GM18526 (cell line): ENCODE results near the gene PLEKHM3.

Experiments used
- POLR2A ChIP-seq: IDR thresholded peaks from 3 replicates; pipeline ENCODE4 v1.6.1; 2011; ENCODE audit not compliant: insufficient read length; ENCODE audit errors: extremely low read depth

Gene PLEKHM3

GRCh38 chr2:208042450-208042849 is 17.1 kb upstream of the PLEKHM3 start:
- TF ChIP-seq POLR2A, result no peak

DNA sequence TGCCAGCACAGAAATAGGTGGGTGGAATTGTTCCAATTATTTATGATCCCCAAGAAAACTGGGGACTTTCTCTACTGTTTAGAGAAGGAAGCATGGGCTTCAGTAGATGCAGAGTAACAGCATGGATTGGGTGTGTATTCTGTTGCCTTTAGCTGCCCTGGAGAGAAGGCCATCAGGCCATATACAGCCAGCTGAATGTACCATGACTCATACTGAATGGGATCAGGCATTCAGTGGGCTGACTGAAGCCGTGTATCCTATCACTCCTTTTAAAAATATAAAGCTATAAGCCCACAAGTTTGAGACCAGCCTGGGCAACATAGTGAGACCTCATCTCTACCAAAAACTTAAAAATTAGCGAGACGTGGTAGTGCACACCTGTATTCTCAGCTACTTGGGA is 16.7 kb upstream of the PLEKHM3 start:
- no peak for TF ChIP-seq POLR2A

DNA sequence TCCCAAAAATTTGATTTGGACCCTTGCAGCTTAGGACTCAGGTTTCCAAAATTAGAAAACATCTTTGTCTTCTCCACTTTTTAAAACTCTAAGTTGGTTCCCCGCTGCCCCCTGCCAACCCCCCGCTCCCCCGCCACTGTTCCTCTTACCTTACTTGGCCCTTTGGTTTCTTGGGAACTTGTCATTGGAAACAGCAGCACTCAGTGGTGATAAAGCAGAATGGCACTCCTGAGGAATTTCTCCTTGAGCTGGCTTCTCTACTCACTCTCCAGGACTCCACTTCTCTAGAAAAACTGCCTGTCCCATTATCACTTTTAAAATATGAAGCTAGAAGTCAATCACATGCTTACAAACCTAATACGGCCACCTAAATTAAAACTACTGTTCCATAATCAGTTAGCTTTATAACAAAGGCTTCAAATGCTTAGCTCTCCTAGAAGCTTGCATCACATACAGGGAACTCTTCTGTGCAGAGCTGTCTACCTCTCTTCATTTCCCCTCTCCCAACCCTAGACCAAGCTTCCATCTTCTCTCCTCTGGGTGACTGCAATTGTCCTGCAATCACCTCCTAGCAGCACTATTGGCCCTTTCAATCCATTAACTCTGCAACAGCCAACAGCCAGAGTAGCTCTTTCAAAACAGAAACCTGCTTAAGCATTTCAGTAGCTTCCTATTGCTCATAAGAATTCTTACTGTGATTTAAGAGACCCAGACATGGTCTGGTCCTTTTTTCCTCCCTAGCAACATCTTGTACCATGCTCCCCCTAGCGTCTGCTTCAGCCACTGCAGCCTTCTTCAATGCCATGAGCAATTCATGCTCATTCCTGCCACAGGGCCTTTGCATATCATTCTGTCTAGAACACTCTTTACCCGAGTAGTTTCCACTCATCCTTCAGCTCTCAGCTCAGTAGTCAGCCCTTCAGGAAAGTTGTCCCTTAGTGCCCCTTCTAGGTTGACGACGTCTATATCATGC is 15.2 kb upstream of the PLEKHM3 start:
- TF ChIP-seq POLR2A, result no peak

DNA sequence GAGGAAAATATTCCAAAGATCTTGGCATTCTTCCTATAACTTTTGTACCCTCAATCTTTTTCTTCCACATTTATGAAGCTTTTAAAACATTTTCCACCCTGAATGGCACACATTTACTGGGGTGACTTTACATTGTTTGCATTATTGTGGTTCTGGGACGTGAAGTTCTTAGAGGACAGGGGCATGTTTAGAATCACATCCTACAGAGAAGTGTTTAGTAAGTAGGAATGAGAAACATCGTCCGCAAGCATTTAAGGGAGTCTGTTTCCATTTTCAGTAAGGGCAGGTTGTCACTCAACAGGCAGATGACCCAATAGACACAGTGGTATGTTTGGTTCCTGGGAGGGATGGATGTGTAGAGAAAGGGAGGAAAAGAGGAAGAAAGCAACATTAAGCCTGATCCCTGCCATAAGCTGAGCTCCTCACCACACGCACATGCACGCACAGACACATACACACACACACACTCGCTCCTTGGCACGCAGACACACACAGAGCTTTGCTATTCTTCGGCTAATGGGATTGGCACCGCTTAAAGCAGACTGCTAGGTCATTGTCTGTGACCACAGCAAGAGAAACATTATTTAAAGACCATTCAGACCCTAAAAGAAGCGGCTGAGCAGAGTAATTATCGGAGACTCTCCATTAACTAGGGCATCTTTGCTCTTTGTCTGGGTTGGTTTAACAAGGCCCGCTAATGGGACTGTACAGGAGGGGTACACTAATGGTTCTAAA is 14.2 kb upstream of the PLEKHM3 start:
- no peak for TF ChIP-seq POLR2A

- no peak for TF ChIP-seq POLR2A
Measured at GRCh38 chr2:208037564-208038487, 12.5 kb upstream of the PLEKHM3 start.

GRCh38 chr2:208036357-208036756 is 11.0 kb upstream of the PLEKHM3 start:
- TF ChIP-seq POLR2A, result no peak

DNA sequence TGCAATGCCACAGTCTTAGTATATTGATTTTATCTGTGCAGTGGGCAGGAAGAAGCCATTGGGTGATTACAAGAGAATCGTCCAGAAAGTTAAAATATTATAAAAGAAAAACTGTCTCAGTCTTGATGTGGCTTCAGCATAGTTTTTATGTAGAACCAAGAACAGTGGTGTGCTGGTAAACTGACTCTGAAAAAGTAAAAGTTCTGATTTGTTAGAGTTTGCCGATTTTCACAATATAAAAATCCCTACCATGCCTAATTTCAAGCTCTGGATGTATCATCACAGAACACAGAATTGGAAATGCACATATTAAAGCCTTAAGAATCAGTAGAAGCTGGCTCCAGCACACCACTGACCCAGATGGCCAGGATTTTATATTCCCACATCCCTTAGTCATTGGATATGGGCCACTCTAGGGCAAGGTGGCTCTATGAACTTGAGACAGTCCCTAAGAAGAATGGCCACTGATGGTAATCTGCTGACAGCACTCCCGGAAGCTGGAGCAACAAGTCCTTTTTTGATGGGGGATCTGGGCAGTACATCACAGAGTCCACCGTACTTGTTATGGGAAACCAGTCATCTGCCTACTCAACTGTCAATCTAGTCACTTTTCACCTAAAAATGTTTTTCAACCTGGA is 9.3 kb upstream of the PLEKHM3 start:
- no peak for TF ChIP-seq POLR2A

GRCh38 chr2:208033701-208034502 is 8.6 kb upstream of the PLEKHM3 start:
- no peak for TF ChIP-seq POLR2A

- no peak for TF ChIP-seq POLR2A
Measured at GRCh38 chr2:208031608-208032019, 6.3 kb upstream of the PLEKHM3 start.

- no peak for TF ChIP-seq POLR2A
Measured at GRCh38 chr2:208025814-208026184, 472 bp upstream of the PLEKHM3 start.

GRCh38 chr2:208024091-208024490 is 1.2 kb downstream of the PLEKHM3 start:
- no peak for TF ChIP-seq POLR2A

DNA sequence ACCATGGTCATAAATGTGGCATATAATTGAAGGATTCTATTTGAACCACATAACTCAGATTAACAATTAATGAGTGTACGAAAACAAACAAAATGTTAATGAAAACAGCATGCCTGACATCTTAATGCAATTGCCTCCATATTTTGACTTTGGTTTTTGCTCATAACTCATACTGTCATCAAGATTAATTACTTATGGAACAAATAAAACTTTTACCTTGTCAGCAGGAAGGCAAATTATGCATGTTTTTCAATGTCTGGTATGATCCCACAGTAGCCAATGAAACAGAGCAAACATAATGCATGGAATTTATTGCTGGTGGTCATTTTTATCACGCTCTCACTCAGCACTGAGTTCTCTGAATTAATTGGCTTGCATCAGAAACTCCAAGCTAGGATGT is 5.1 kb downstream of the PLEKHM3 start:
- no peak for TF ChIP-seq POLR2A

DNA sequence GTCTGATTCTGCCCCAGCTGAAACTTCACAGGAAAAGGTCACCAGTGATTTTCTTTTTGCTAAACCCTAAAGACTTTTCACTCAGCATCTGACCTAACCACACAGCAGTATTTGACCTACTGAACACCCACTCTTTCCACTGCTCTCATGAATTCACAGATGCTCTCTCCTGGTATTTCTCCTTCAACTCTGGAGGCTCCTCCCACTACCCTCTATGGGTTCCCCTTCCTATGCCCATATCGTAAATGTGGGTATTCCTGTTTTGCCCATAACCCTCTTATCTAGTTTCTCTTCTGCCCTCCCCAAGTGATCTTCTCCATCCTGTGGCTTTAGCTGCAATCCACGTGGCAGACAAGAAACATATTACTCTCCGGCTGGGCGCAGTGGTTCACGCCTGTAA is 7.6 kb downstream of the PLEKHM3 start:
- no peak for TF ChIP-seq POLR2A

GRCh38 chr2:208015475-208015874 is 9.9 kb downstream of the PLEKHM3 start:
- TF ChIP-seq POLR2A, result no peak
